Fibroblast of peridontal ligament (primary cell): ENCODE measurements around the gene KRT26.

Source experiments
- DNase-seq: peaks from one replicate; pipeline ENCODE4 v3.0.0-alpha.2; 2010; ENCODE audit errors: extremely low read depth

KRT26 gene

GRCh38 chr17:40727447-40728231 lies 44.4 kb downstream of the KRT26 start:
- DNase-seq: peak; percentile 87

DNA sequence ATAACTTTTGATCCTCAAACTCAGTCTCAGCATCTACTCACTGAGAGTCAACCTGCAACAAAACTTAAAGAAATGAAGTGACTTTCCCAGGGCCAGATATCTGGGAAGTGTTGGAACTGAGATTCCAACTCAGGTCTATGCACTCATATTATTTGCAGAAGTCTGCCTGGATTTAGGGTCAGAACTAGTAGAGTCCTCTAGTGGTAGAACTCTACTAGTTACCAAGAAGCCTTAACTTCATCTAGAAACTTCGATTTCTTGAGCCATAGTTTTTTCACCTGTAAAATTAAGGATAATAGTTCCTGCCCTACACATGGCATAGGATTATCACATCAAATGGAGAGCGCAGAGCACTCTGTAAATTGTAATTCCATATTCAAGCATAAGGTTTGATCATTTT lies 45.1 kb downstream of the KRT26 start:
- peak; percentile 15 for DNase-seq

- DNase-seq: no peak
These were observed 47.3 kb downstream of the KRT26 start for GRCh38 chr17:40724656-40725055.

- no peak for DNase-seq
These were observed 49.8 kb downstream of the KRT26 start for GRCh38 chr17:40722241-40722640.

DNA sequence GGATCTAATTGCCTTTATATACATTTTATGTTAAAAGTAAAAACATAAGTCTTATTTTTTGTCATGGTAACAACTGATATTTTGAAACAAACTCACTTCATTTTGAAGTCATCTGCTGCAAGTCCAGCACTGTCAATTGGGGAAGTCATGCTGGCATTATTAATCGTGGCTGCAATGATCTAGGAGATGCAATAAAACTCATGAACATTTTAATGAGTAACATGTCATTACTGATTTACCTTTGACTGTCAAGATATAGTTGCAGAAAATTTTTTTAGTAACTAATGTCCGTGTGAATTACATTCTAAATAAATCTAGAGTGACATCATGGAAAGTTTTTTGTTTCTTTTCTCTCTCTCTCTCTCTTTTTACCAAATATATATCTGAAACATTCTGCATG lies 51.1 kb downstream of the KRT26 start:
- no peak for DNase-seq

GRCh38 chr17:40718930-40719329 lies 53.1 kb downstream of the KRT26 start:
- DNase-seq: no peak

DNA sequence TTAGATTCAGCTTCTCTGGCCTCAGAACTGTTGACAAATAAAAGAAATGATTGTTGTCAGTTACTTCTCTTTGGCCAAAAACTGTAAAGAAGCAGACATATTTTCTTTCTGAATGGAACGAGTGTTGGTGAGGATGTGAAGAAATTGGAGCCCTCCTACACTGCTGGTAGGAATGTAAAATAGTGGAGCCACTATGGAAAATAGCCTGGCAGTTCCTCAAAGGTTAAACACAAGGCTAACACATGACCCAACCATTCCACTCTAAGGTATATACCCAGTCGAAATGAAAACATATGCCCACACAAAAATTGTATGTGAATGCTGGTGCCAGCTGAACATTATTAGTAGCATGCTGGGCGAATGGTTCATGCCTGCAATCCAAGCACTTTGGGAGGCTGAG lies 54.2 kb downstream of the KRT26 start:
- no peak for DNase-seq
